NCI-H1105 treated with DMSO at 0.1 percent for 48 hours (cell line): ENCODE data around the gene IL36B.

Experiments
- DNase-seq: peaks from one replicate; lab custom pipeline; 2025; lab: John Stamatoyannopoulos, UW

Gene IL36B

DNA sequence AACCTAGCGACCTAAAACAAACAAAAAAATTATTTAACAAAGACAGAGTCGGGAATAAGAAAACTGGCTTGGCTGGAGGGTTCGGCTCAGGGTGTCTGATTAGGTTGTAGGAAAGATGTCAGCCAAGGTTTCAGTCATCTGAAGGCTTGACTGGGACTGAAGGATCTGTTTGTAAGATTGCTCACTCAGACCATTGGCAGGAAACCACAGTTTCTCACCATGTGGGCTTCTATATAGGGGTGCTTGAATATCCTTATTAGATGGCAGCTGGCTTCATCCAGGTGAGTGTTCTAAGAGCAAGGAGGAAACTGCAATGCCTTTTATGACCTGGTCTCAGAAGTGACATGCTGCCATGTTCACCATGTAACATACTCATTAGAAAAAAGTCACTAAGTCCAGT, 999 bp upstream of the IL36B start:
- no peak for DNase-seq

DNA sequence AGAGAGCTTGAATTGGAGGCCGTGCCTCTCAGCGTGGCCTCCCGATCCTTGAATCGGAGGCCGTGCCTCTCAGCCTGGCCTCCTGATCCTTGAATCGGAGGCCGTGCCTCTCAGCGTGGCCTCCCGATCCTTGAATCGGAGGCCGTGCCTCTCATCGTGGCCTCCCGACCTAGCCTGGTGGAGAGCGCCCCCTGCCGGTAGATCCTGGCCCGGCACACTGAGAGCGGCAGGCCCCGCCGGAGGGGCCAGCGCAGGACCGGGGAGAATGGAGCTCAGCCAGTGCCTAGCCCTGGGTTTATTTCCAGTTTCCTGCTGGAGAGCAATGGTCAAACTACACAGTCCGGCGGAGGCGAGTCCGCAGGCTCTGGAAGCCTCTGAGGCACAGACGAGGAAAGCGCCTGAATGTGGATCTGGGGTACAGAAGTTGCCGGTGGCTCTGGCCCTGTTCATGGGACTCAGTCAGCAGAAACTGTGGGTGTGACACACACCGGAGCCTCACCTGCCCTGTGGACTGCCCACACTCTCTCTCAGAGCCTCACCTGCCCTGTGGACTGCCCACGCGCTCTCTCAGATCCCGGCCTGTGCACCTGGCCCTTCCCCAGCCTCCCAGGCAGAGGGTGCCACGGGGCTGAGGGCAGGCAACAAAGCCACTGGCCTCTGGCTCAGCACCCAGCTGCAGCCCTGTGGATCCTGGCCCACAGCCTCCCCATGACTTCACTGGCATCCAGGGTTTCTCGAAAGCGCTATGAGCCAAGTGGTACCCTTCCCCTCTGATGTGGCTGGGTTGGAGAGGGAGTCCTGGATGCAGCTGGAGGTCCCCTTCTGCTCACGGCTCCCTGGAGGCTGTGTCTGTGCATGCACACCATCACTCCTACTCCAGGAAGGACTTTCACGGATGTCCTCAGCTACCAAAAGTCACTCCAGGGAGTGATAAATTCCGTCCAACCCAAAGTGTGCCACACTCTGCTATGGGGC, 1.5 kb downstream of the IL36B start:
- DNase-seq = no peak

DNA sequence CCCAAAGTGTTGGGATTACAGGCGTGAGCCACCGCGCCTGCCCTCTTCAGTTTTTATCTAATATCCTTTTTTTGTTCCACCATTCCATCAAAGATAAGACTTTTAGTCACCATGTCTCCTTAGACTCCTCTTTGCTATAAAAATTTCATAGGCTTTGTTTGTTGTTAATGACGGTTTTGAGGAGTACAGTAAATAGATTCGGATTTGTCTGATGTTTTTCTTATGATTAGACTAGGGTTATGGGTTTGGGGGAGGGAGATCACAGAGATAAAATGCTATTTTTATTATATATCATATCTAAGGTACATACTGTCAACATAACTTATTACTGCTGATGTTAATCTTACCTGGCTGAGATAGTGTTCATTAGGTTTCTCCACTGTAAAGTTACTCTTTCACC, 6.2 kb downstream of the IL36B start:
- no peak for DNase-seq

DNA sequence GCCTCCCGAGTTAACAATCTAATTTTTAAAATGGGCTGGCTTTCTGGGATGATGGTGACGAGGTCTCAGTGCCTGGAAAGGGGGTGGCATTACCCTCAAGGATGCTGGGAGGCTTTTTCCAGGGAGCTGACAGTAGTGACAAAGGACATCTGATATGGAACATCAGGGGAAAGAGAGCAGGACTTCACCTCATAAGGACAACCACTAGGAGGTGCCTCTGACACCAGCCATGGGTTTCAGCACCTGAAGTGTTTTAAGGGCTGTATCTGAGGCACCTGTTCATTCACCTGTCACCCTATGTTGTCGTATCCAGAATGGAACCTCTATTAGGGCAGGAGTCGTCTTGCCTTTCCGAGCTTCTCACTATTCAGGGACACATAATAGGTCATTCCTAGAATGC, 10.8 kb downstream of the IL36B start:
- no peak for DNase-seq

DNA sequence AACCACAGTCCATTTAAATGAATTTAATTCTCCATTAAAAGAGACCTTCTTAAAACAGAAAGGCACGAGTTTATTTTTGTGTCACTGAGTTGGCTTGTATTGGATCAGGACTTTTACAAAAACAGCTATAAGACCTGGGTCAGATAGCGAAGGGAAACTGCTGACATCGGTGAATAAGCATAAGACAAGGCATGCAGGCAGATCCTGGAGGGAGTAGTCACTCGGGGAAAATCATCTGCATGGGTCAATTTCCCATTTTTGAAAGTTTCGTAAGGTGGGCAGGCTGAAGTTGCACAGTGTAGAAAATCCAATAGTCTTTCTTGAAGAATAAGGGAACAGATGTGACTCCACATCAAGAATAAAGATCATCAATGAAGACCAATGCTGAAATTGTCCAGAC, 12.9 kb downstream of the IL36B start:
- no peak for DNase-seq

DNA sequence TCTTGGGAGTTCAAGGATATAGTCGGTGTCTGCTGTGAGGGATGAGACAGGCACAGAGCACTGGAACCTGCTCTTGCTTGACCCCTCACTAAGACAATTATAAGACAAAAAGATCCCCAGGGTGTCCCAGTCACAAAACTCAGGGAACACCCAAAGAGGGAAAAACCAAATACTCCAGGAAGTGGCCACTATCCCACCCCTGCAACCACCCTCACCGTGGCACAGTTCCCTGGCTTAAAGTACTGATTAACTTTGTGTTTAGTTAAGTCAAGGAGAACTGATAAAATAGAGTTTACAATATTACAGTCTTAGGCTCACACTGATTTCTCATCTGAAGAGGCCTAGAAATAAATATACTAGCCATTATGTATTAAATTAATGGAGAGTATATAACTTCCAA, 13.5 kb downstream of the IL36B start:
- DNase-seq = no peak

DNA sequence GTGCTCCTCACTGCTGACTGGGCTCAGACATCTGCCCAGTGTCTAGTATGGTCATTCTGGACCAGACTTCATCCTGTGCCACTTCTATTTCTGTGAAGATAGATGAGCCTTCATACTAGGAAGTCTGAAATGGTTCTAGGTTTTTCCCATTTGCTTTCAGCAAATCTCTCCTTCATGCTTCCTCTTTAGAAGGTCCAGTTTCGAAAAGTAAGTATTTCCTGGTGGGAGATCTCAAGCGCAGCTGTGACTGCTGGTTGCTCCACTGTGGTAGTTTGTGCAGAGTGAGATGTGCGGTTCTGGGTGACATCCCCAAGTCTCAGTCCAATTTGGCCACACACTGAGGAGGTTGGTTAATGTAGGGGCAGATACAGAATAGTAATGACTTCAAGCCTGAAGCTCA, 14.4 kb downstream of the IL36B start:
- no peak for DNase-seq

DNA sequence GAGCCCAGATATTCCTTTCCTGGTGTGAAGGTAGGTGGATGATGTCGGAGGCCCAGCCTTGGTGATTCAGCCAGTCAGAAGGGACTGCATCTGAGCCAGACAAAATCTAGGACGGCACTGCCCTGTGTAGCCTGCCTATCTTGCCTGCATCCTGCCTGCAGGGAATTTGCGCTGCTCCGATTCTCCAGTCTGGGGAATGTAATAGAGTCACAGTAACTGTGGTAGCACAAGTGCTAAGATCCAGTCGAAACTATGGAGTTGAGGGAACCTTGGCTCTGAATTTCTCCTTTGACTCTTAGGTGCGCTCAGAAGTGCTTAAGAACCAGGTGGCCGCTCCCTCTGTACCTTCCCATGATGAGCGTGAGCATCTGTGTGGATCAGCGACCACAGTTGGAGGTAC, 15.9 kb downstream of the IL36B start:
- DNase-seq = no peak

DNA sequence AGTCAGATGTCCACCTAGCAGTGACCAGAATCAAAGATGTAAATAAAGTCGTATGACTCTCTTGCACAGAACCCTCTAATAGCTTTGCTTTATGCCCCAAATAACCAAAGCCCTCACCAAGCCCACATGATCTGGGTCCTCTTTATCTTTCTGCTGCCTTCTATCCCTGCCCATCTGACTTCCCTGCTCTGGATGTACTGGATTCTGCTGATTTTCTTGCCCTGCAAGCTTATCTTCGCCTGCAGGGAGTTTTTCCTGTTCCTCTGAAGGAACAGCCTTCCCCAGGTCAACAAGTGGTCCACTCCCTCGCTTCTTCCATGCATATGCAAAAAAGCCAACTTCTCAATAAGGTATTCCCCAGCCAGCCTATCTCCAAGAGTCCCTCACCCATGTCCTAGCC, 18.7 kb downstream of the IL36B start:
- no peak for DNase-seq

DNA sequence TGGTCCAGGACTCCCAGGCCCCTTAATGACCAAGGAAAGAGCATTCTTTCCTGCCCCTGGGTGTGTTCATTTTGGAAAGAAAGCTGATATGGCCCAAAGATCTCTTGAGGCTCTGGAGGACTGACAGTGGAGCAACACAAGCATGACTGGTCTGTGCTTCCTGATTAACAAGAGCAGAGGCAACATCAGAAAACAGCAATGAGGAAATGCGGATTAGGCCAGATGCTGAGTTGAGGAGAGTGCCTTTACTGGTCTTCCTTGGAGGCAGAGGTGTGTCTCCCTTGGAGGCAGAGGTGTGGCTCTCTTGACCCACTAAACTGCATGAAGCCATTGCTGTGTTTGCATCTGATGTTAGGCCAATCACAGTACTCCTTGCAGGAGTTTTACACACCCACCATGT, 19.9 kb downstream of the IL36B start:
- no peak for DNase-seq

DNA sequence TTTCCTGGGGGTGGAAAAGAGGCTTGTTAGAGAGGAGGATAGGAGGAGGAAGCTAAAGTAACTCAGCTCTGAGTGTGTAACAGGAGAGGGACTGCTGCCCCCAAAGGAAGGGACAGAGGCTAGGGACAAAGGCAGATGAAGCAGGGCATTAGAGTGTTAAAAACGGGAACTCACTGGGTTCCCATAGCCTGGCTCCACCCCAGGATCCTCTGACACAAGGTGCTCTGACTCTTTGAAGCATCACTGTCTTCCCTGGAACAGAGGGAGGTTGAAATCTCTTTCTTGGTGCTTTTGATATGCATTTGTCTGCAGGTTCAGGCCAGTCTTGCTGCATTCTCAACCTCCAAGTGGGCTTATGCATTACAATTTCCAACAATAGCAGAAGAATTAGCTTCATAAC, 24.6 kb downstream of the IL36B start:
- DNase-seq = no peak

DNA sequence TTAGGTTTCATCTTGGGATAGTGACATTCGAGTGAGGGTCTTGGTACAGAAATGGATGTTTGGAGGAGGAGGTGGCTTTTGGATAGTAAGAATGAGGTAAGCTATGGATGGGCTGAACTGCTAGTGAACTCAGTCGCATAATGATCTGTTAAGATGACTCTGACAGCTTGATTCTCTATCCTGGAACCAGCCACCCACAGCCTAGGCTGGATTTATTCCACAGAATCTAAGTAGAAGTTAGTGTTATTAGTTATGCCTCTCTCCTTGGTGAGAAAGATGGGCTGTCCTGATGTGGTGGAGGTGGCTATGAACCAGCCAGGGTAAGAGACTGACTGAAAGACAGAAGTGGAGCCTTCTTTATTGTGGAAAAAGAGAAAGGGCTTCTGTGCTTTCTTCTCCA, 25.0 kb downstream of the IL36B start:
- no peak for DNase-seq

DNA sequence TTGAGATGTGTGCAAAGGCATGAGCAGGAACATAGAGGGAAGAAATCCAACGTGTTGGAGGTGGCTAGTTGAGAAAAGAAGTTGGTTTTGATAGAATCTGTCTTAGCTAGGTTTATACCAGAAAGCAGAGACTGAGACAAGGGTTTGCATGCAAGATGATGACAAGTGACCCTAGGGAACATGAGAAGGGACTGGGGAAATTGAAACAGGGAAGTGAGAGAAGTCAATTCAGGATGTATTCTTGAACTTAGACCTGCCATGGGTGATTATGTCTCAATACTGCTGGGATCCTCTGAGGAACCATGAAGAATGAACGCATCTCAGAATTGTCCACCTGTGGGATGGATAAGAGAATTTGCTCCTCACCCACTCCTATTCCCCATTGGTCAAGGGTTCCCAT, 26.9 kb downstream of the IL36B start:
- no peak for DNase-seq

DNA sequence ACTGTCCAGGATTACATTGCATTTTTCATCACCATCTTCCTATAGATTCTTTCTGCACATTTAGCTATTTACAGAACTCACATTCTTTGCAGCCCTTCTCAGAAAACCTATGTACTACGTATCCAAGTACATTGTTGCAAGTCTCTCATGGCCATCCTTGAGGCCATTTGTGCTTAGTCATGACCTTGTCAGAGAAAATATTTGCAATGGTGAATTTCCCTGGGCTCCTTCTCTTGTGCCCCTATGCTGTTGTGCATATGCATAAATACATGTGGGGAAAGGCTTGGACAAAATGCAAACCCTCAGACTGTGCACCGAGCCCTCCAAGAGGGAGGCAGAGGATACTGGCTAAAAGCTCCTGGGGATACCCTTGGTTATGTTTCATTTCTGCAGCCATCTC, 27.9 kb downstream of the IL36B start:
- no peak for DNase-seq

DNA sequence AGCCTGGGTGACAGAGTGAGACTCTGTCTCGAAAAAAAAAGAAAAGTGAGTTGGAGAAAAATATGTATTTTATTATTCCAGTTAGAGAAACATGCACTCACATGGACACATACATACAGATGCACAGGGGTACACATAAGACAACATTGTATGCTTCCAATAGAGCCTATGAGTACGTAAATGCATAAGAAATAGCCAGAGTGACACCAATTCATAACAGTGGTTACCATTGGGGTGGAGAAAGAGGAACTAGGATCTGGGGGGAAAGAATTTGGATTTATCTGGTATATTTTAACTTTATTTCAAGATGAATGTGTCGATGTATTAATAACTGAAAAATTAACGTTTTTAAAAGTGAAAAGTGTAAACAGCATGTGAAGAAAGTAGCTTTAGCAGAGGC, 31.4 kb downstream of the IL36B start:
- DNase-seq = no peak

DNA sequence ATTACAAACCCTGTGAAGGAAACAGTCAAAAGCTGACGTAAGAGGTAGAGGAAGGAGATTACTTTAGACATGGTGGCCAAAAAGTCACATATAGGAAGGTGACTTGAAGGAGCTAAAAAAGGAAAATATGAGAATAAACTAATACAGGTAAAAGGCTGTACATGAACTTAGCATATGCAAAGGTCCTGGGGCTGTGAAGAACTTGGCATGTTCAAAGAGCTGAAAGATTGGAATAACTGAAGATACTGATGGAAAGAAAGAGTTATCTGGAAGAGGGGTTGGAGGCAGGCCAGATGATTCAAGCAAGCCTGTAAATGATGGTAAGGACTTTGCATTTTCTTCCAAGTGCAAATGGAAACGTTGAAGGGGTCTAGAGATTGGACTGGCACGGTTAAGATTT, 34.2 kb downstream of the IL36B start:
- DNase-seq = no peak

DNA sequence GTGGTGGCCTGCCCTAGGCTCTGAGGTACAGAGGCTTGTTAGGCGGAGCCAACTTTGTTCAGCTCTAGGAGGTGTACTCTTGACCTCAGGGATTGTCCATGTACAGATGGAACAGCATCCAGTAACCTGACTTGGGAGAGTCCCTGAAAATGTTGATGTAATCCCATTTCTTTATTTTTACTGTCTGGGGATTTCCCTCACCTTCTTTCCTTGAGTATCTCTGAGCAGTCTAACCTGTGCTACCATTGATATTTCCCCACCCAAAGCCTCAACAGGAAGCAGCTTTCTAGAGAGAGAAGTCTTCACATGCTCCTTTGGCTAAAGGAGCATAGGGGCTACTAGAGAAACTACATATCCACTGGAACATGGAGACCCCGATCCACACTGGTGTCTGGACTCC, 37.0 kb downstream of the IL36B start:
- DNase-seq = no peak

DNA sequence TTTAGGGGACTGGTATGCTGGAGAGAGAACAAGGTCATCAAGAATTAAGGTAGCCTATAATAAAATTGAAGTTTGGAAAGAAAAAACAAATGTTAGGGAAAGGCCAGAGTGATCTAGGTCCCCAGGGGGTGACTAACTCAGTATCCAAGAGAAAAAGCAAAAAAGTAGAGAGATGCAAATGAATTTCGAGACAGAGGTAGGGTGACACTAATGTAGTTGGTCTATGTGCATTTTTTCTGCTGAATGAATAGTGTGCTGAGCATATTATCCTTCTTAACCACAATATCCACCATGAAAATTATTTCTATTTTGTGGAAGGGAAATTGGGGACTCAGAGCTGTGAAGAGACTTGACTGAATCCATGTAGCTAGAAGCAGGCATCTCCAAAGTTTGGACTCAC, 37.6 kb downstream of the IL36B start:
- DNase-seq = no peak

DNA sequence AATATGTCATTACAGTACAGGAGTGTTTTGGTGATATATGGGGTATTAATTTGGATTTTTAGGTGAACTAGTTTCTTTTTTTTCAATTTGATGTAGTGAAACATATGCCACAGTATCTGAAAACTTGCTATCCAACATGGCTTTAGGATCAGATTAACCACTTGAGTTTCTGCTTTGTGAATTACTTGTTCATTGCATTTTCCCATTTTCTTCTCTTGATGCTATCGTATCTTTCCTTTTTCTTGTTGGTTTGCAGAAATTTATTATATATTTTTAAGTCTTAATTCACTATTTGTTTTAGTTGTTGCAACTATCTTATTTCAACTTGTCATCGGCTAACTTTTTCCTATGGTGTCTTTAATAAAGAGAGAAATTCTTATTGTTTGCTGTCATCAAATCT, 38.6 kb downstream of the IL36B start:
- no peak for DNase-seq

DNA sequence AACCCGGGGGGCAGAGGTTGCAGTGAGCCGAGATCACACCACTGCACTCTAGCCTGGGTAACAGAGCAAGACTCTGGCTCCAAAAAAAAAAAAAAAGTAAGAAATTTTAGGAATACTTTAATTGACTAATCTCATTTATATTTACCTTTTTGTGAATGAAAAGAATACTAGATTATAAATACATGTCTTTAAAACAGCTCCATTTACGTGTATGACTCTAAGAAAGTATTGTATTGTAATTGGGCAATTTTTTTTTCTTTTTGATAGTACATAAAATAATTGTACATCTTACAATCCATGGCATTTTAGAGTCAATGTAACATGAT, 39.4 kb downstream of the IL36B start:
- no peak for DNase-seq

DNA sequence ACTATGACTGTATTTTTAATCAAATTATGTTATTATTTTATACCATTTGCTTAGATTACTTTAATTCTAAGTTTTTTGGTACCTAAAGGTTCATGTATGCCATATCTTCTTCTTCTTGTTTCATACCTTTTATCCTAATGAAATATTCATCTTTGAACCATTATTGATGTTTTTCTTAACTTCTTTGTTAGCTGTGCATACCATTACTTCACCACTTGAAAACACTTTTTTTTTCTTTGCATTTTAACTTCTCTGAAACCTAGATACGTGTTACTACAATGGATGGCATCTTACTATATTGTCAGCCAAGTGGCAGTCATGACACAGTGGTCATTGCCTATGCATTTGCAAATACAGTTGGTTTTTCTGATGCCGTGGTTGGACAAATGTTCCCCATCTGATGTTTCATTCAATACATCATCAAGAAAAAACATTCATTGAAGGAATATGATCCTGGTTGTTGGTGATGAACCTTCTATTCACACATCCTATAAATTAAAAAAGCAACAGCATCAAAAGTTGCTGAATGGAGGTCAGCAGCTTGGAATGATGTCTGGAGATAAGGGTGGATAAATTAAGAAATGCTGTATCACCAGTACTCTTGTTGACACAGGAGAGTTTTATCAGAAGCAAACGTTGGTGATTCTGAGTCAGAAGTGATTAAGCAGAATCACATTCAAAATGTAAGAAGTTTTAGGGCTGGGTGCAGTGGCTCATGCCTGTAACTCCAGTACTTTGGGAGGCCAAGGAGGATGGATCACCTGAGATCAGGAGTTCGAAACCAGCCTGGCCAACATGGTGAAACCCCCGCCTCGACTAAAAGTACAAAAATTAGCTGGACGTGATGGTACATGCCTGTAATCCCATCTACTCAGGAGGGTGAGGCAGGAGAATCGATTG, 40.0 kb downstream of the IL36B start:
- DNase-seq = no peak

DNA sequence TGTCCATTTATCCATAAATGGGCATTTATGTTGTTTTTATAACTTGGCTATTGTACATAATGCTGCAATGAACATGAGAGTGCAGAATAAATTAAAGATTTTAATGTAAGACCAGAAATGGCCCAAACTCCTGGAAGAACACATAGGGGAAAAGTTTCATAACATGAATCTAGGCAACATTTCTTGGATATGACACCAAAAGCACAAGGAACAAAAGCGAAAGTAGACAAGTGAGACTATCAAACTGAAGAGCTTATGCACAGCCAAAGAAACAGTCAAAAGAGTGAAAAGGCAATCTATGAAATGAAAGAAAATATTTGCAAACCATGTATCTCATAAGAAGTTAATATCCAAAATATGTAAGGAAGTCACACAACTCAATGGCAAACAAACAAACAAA, 41.6 kb downstream of the IL36B start:
- no peak for DNase-seq

DNA sequence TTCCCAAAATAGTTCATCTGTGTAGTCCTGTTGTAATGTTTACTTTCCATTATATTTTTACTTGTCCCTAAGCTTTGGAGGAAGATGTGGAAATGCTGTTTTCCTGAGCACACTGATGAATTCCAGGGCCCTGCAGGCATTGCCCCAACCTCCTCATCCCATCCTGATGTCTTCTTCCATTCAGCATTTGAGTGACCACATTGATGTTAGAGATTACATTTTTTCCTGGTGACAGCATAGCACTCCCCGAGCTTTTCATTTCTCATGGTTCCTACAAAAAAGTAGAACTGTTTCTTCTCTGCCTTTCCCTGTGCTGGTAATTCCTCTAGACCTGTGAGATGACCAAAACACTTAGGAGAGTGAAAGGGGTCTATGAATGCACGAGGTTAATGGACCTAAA, 42.6 kb downstream of the IL36B start:
- DNase-seq = no peak
